GM12878 (cell line): ENCODE results near the gene FOXA2. TPM values are rescaled to one million over a fixed set of nuclear protein-coding genes. Genes with fewer than 3 reads are reported as not detected.

ENCODE experiments used
- ATAC-seq: fragments of 200-7000 bp; cut with Tn5 transposase; 3 replicates; pipeline ENCODE4 v1.9.1; 2020; ENCODE audit warnings: mild to moderate bottlenecking, moderate library complexity
- BruUV-seq: library from RNA; stranded (reverse); fragments of 400-500 nt; replicated peaks from 2 replicates; lab custom pipeline; 2021; lab: Mats Ljungman, UMichigan
- CTCF ChIA-PET: fragments of 300-600 bp; sonication (Branson Sonifier 250); formaldehyde crosslinking; extraction: SDS; loops from one replicate; lab custom pipeline; 2021; ENCODE audit warnings: inconsistent platforms; lab: Yijun Ruan, JAX
- POLR2A ChIA-PET: fragments of 350-600 bp; formaldehyde crosslinking; extraction: SDS; loops from one replicate; lab custom pipeline; 2021; ENCODE audit warnings: inconsistent platforms; lab: Charles Lee
- RAD21 ChIA-PET: fragments of 300-600 bp; sonication (Branson Sonifier 250); formaldehyde crosslinking; loops from one replicate; lab custom pipeline; 2023; ENCODE audit warnings: antibody characterized with exemption; ENCODE audit not compliant: unreplicated experiment; lab: Charles Lee
- SMC1A ChIA-PET: fragments of 300-600 bp; sonication (Branson Sonifier 250); formaldehyde crosslinking; loops from one replicate; lab custom pipeline; 2023; ENCODE audit not compliant: unreplicated experiment, uncharacterized antibody; lab: Charles Lee
- DNase-seq: peaks from one replicate; pipeline ENCODE4 v3.0.0-alpha.2; 2011; ENCODE audit warnings: low read depth, low spot score
- FAIRE-seq: peaks from 3 replicates; lab custom pipeline; 2011; peaks lifted over from hg19 to GRCh38; lab: Jason Lieb, UNC
- H2AFZ ChIP-seq: 2 replicates; pipeline ENCODE4 v1.6.0; 2011; ENCODE audit warnings: low read depth, low read length, control low read depth; ENCODE audit not compliant: control insufficient read depth
- H3K27ac ChIP-seq: 2 replicates; pipeline ENCODE4 v1.5.1; 2011; ENCODE audit warnings: control low read depth; ENCODE audit not compliant: control insufficient read depth, insufficient read depth
- H3K27me3 ChIP-seq, 2 experiments: replicated peaks in 1 of 2; 2 replicates each; pipeline versions ENCODE4 v1.6.0 to v1.6.1; 2011; ENCODE audit warnings: low read length in 1 of 2; ENCODE audit not compliant: control insufficient read depth in 2 of 2, insufficient read depth in 2 of 2
- H3K36me3 ChIP-seq, 2 experiments: 2 replicates each; pipeline ENCODE4 v1.5.1; 2011; ENCODE audit warnings: low read length in 1 of 2; ENCODE audit not compliant: control insufficient read depth in 2 of 2, insufficient read depth in 2 of 2
- H3K4me1 ChIP-seq: 2 replicates; pipeline ENCODE4 v1.6.1; 2011; ENCODE audit warnings: mild to moderate bottlenecking, low read length, moderate library complexity, mixed read lengths; ENCODE audit not compliant: control insufficient read depth, insufficient read depth
- H3K4me2 ChIP-seq: 2 replicates; pipeline ENCODE4 v1.6.0; 2011; ENCODE audit warnings: control low read depth; ENCODE audit not compliant: control insufficient read depth, insufficient read depth
- H3K4me3 ChIP-seq: fragments of 200-600 bp; sonication (generic); 2 replicates; pipeline ENCODE4 v1.5.1; 2016
- H3K79me2 ChIP-seq: 2 replicates; pipeline ENCODE4 v1.6.0; 2011; ENCODE audit warnings: low read length; ENCODE audit not compliant: control insufficient read depth, insufficient read depth
- H3K9ac ChIP-seq: 2 replicates; pipeline ENCODE4 v1.8.0; 2011; ENCODE audit warnings: low read length, control low read depth, mixed read lengths; ENCODE audit not compliant: control insufficient read depth, insufficient read depth
- H3K9me3 ChIP-seq: replicated peaks from 3 replicates; pipeline ENCODE4 v1.5.1; 2011; ENCODE audit warnings: mild to moderate bottlenecking, low read length; ENCODE audit not compliant: control insufficient read depth, insufficient read depth
- H4K20me1 ChIP-seq: 2 replicates; pipeline ENCODE4 v1.6.0; 2011; ENCODE audit not compliant: control insufficient read depth, insufficient read depth
- BCLAF1 ChIP-seq: fragments of 450-650 bp; IDR thresholded peaks from 2 replicates; pipeline ENCODE4 v1.6.1; 2017; ENCODE audit warnings: antibody characterized with exemption, mild to moderate bottlenecking, moderate library complexity
- CBX3 ChIP-seq: fragments of 200-600 bp; sonication (generic); IDR thresholded peaks from 2 replicates; pipeline ENCODE4 v1.6.1; 2016; ENCODE audit warnings: low read depth, borderline replicate concordance
- CREM ChIP-seq: IDR thresholded peaks from 2 replicates; pipeline ENCODE4 v1.6.1; 2014; ENCODE audit warnings: antibody characterized with exemption, low read depth
- E2F8 ChIP-seq: fragments of 450-650 bp; IDR thresholded peaks from 2 replicates; pipeline ENCODE4 v1.6.1; 2018; ENCODE audit warnings: mild to moderate bottlenecking, low read depth, moderate library complexity; ENCODE audit not compliant: partially characterized antibody
- LARP7 ChIP-seq: fragments of 450-650 bp; IDR thresholded peaks from 2 replicates; pipeline ENCODE4 v1.6.1; 2017; ENCODE audit warnings: mild to moderate bottlenecking
- NRF1 ChIP-seq: conservative IDR thresholded peaks from 2 replicates; pipeline ENCODE4 v1.6.1; 2011; ENCODE audit warnings: mild to moderate bottlenecking, low read depth, low read length, improper control_type of control experiment
- POLR2AphosphoS5 ChIP-seq: IDR thresholded peaks from 2 replicates; pipeline ENCODE4 v1.6.1; 2011; ENCODE audit warnings: mild to moderate bottlenecking, low read length, inconsistent platforms
- RFX5 ChIP-seq: IDR thresholded peaks from 2 replicates; pipeline ENCODE4 v1.6.1; 2011; ENCODE audit warnings: low read depth, low read length, improper control_type of control experiment
- SPI1 ChIP-seq: IDR thresholded peaks from 2 replicates; pipeline ENCODE4 v1.6.1; 2011; ENCODE audit warnings: low read depth, mild to moderate bottlenecking, low read length, moderate library complexity, borderline replicate concordance; ENCODE audit not compliant: insufficient read depth
- SRF ChIP-seq, 2 experiments: IDR thresholded peaks; 2 replicates each; pipeline ENCODE4 v1.6.1; 2011; ENCODE audit warnings: low read depth in 2 of 2, low read length in 2 of 2, mild to moderate bottlenecking in 1 of 2, moderate library complexity in 1 of 2
- TCF12 ChIP-seq: IDR thresholded peaks from 2 replicates; pipeline ENCODE4 v1.6.1; 2011; ENCODE audit warnings: low read depth, mild to moderate bottlenecking, low read length
- YBX1 ChIP-seq: fragments of 450-650 bp; IDR thresholded peaks from 2 replicates; pipeline ENCODE4 v1.6.1; 2016; ENCODE audit warnings: antibody characterized with exemption
- ZNF592 ChIP-seq: fragments of 450-650 bp; IDR thresholded peaks from 2 replicates; pipeline ENCODE4 v1.6.1; 2017; ENCODE audit warnings: mild to moderate bottlenecking, moderate library complexity
- WGBS: methylation state at CpG from one replicate; pipeline ENCODE4 v1.1.6; 2016; ENCODE audit warnings: low lambda C conversion rate; ENCODE audit not compliant: insufficient replicate concordance, insufficient coverage; ENCODE audit errors: missing lambda C conversion rate; 5-methylcytosine and 5-hydroxymethylcytosine counted together
- in situ Hi-C: fragments of 300-500 bp; cut with MboI; formaldehyde crosslinking; loops from 9 replicates; pipeline ENCODE4 v1.14.3; 2018; ENCODE audit warnings: mixed read lengths
- intact Hi-C: fragments of 100-400 bp; cut with micrococcal nuclease; formaldehyde crosslinking; loops from one replicate; pipeline ENCODE4 v1.14.2; 2022; ENCODE audit not compliant: unreplicated experiment
- polyA plus RNA-seq, 11 experiments: library from polyadenylated mRNA; depleted of rRNA in 4 of 11; unstranded in 6 of 11; stranded (reverse) in 5 of 11; fragments of >200 nt; fragmentation: Nextera tagmentation in 4 of 11; fragmentation: Illumina TruSeq in 1 of 11; extraction: Ambion mirVana in 4 of 11; extraction: Trizol in 1 of 11; gene quantifications; 1 replicate in 1 of 11; 2 replicates in 10 of 11; pipeline versions ENCODE4 v1.2.1 to v1.2.3, GENCODE V29; 2011 to 2016; ENCODE audit warnings: inconsistent platforms in 2 of 11, missing spikeins in 2 of 11, low read depth in 1 of 11
- total RNA-seq, 4 experiments: library from RNA; depleted of rRNA in 3 of 4; stranded (reverse); fragments of >200 nt in 3 of 4; fragmentation: Illumina TruSeq in 1 of 4; extraction: Trizol in 1 of 4; gene quantifications; 2 replicates each; pipeline versions ENCODE4 v1.2.1 to v1.2.3, GENCODE V29; 2013 to 2021
- TF ChIP-seq, protein P1 (sequence below): IDR thresholded peaks from 2 replicates; pipeline ENCODE4 v1.6.1; 2012; ENCODE audit warnings: low read depth, low read length, improper control_type of control experiment

Gene FOXA2
- total and polyA plus RNA-seq, 10 of the 15 experiments (the other 5 are each of a cell fraction or from before 2014, with no cell fraction given) = not detected

GRCh38 chr20:22561965-22562577 lies 22.3 kb downstream of the FOXA2 start:
- H3K9ac ChIP-seq = no peak overlapping the region
- no peak overlapping the region for H3K4me2 ChIP-seq
- ATAC-seq (no peak), DNase-seq (no peak), FAIRE-seq (no peak)
- H3K4me3 ChIP-seq = no peak overlapping the region
- no TSS peak for BruUV-seq
- ChIA-PET RAD21 (no interaction called here), CTCF (no interaction called here), POLR2A (no interaction called here), SMC1A (no interaction called here)
- no peaks in the 10 kb centered on the region for H4K20me1 ChIP-seq
- WGBS = 27% methylated on average over 9 of the region's 9 CpGs
- no peaks in the 10 kb centered on the region for H3K36me3 ChIP-seq
- in situ Hi-C loops = no loop called here
- H2AFZ ChIP-seq = no peak overlapping the region
- no peaks in the 10 kb centered on the region for H3K79me2 ChIP-seq
- intact Hi-C loops = no loop called here
- H3K9me3 ChIP-seq = no peaks in the 10 kb centered on the region
- H3K27ac ChIP-seq = no peak overlapping the region
- H3K27me3 ChIP-seq = peaks cover 0 to 13% of the 10 kb centered on the region in 2 experiments; a peak in 3 of 4 replicates
- H3K4me1 ChIP-seq = no peaks in the 10 kb centered on the region
- TF ChIP-seq SPI1 (no peak), LARP7 (no peak), YBX1 (no peak), NRF1 (no peak), RFX5 (no peak), CBX3 (no peak), SRF (IDR thresholded peaks at IDR 0.05; ENCODE audit: low read depth in 2 of 2, low read length in 2 of 2) (no peak), POLR2AphosphoS5 (no peak), CREM (no peak), TCF12 (no peak), BCLAF1 (no peak), ZNF592 (no peak), E2F8 (no peak)
- TF ChIP-seq, protein P1, sequence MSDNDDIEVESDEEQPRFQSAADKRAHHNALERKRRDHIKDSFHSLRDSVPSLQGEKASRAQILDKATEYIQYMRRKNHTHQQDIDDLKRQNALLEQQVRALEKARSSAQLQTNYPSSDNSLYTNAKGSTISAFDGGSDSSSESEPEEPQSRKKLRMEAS = no peak
